GM19025 (cell line): Measurements from ENCODE around the gene MARK1.
A peak's percentile ranks its signal among the peaks of the same experiment; 100 is the strongest.

Source experiments
- ATAC-seq: cut with Tn5 transposase; IDR thresholded peaks from one replicate; pipeline ENCODE4 v1.9.1; 2021; ENCODE audit warnings: mild to moderate bottlenecking, low read depth, moderate library complexity; ENCODE audit not compliant: unreplicated experiment

Gene MARK1

GRCh38 chr1:220685879-220686278 is 157.9 kb downstream of the MARK1 start:
- no peak for ATAC-seq

GRCh38 chr1:220687809-220688208 is 159.9 kb downstream of the MARK1 start:
- no peak for ATAC-seq

- no peak for ATAC-seq
Observed at GRCh38 chr1:220689666-220690065, 161.7 kb downstream of the MARK1 start.

GRCh38 chr1:220690140-220691052 is 162.5 kb downstream of the MARK1 start, which contains the start of gene C1orf115:
Gene C1orf115, plus strand, starts transcription at chr1:220690363. Its CDS starts 40 bp downstream, at chr1:220690403.
- peak; percentile 95 for ATAC-seq

GRCh38 chr1:220691053-220691684 is 163.2 kb downstream of the MARK1 start:
- no peak for ATAC-seq

- ATAC-seq = no peak
Observed at GRCh38 chr1:220692436-220693228, 164.7 kb downstream of the MARK1 start.

GRCh38 chr1:220694866-220695382 is 167.0 kb downstream of the MARK1 start:
- no peak for ATAC-seq

- ATAC-seq = no peak
Observed at GRCh38 chr1:220695426-220695825, 167.5 kb downstream of the MARK1 start.

GRCh38 chr1:220696226-220696862 is 168.4 kb downstream of the MARK1 start:
- ATAC-seq = no peak

- ATAC-seq = no peak
Observed at GRCh38 chr1:220696863-220697231, 168.9 kb downstream of the MARK1 start.

- no peak for ATAC-seq
Observed at GRCh38 chr1:220697326-220697725, 169.4 kb downstream of the MARK1 start.

- no peak for ATAC-seq
Observed at GRCh38 chr1:220698607-220699016, 170.7 kb downstream of the MARK1 start.

GRCh38 chr1:220699044-220699443 is 171.1 kb downstream of the MARK1 start:
- ATAC-seq = no peak

GRCh38 chr1:220700556-220701179 is 172.7 kb downstream of the MARK1 start:
- no peak for ATAC-seq

- ATAC-seq = no peak
Observed at GRCh38 chr1:220701974-220702373, 174.0 kb downstream of the MARK1 start.

GRCh38 chr1:220702733-220703270 is 174.9 kb downstream of the MARK1 start:
- ATAC-seq = no peak

GRCh38 chr1:220703305-220703704 is 175.4 kb downstream of the MARK1 start:
- no peak for ATAC-seq

- ATAC-seq = no peak
Observed at GRCh38 chr1:220705782-220706181, 177.8 kb downstream of the MARK1 start.

- ATAC-seq = no peak
Observed at GRCh38 chr1:220706480-220706879, 178.5 kb downstream of the MARK1 start.
